Measurements from ENCODE around the gene NTM. TPM values are rescaled to one million over a fixed set of nuclear protein-coding genes. Genes with fewer than 3 reads are reported as not detected.

NTM gene
- total RNA-seq, 4 donors from 2014 or later: 3.6 to 11.8 (median 7.8) TPM

- H3K36me3 ChIP-seq: no peaks in the 10 kb centered on the region
- no peak for TF ChIP-seq CTCF (IDR thresholded peaks at IDR 0.05)
- no peak for TF ChIP-seq POLR2AphosphoS5 (IDR thresholded peaks at IDR 0.05)
- no peak for TF ChIP-seq EP300 (IDR thresholded peaks at IDR 0.05)
- no peak for TF ChIP-seq POLR2A (IDR thresholded peaks at IDR 0.05)
- no peak for ATAC-seq
- H3K9me3 ChIP-seq: no peaks in the 10 kb centered on the region
- no peak overlapping the region for H3K27ac ChIP-seq
- peaks cover 37% of the 10 kb centered on the region for H3K27me3 ChIP-seq
- 60% methylated on average over 2 of the region's 2 CpGs; no CpG with 5 or more reads in 1 of the 2 donors for WGBS, 2 donors (ENCODE audit: low coverage in 1 of 2)
- H3K4me3 ChIP-seq: no peak overlapping the region
- no peaks in the 10 kb centered on the region for H3K4me1 ChIP-seq
Observed at GRCh38 chr11:131476266-131476665, 105.9 kb downstream of the NTM start.

GRCh38 chr11:131478341-131478740 lies 107.9 kb downstream of the NTM start:
- H3K9me3 ChIP-seq: no peaks in the 10 kb centered on the region
- WGBS, 2 donors (ENCODE audit: low coverage in 1 of 2): 75 to 82% methylated on average over 1 to 2 of the region's 2 CpGs
- ATAC-seq: no peak

GRCh38 chr11:131481303-131481702 lies 110.9 kb downstream of the NTM start:
- WGBS, 2 donors (ENCODE audit: low coverage in 1 of 2): 70 to 75% methylated on average over 3 of the region's 3 CpGs
- H3K4me3 ChIP-seq: no peak overlapping the region

More at GRCh38 chr11:131478341-131478740, 107.9 kb downstream of the NTM start:
- Histone ChIP-seq H3K27ac (no peak overlapping the region), H3K4me1 (no peaks in the 10 kb centered on the region), H3K36me3 (no peaks in the 10 kb centered on the region), H3K4me3 (no peak overlapping the region), H3K27me3 (peaks cover 22% of the 10 kb centered on the region)
- TF ChIP-seq POLR2A (IDR thresholded peaks at IDR 0.05): no peak
- no peak for TF ChIP-seq EP300 (IDR thresholded peaks at IDR 0.05)
- TF ChIP-seq POLR2AphosphoS5 (IDR thresholded peaks at IDR 0.05): no peak

GRCh38 chr11:131481971-131482370 lies 111.6 kb downstream of the NTM start:
- no peak for TF ChIP-seq CTCF (IDR thresholded peaks at IDR 0.05)
- TF ChIP-seq POLR2A (IDR thresholded peaks at IDR 0.05): no peak
- TF ChIP-seq POLR2AphosphoS5 (IDR thresholded peaks at IDR 0.05): no peak
- TF ChIP-seq EP300 (IDR thresholded peaks at IDR 0.05): no peak
- no peak overlapping the region for H3K27ac ChIP-seq
- H3K27me3 ChIP-seq: peaks cover 7% of the 10 kb centered on the region
- H3K9me3 ChIP-seq: no peaks in the 10 kb centered on the region
- WGBS, 2 donors (ENCODE audit: low coverage in 1 of 2): 77 to 100% methylated on average over 1 to 3 of the region's 3 CpGs
- H3K4me3 ChIP-seq: no peak overlapping the region
- no peak for ATAC-seq
- no peaks in the 10 kb centered on the region for H3K4me1 ChIP-seq
- H3K36me3 ChIP-seq: no peaks in the 10 kb centered on the region

More at GRCh38 chr11:131481303-131481702, 110.9 kb downstream of the NTM start:
- peaks cover 7% of the 10 kb centered on the region for H3K27me3 ChIP-seq
- ATAC-seq: peak; percentile 80
- H3K4me1 ChIP-seq: no peaks in the 10 kb centered on the region
- no peaks in the 10 kb centered on the region for H3K36me3 ChIP-seq
- no peaks in the 10 kb centered on the region for H3K9me3 ChIP-seq
- no peak for TF ChIP-seq POLR2AphosphoS5 (IDR thresholded peaks at IDR 0.05)
- no peak for TF ChIP-seq EP300 (IDR thresholded peaks at IDR 0.05)
- no peak for TF ChIP-seq POLR2A (IDR thresholded peaks at IDR 0.05)
- no peak for TF ChIP-seq CTCF (IDR thresholded peaks at IDR 0.05)
- no peak overlapping the region for H3K27ac ChIP-seq

- no peaks in the 10 kb centered on the region for H3K4me1 ChIP-seq
- ATAC-seq: no peak
- 86% methylated on average over 1 to 7 of the region's 7 CpGs for WGBS, 2 donors (ENCODE audit: low coverage in 1 of 2)
Observed at GRCh38 chr11:131483453-131483852, 113.0 kb downstream of the NTM start.

More at GRCh38 chr11:131483453-131483852, 113.0 kb downstream of the NTM start:
- TF ChIP-seq CTCF (IDR thresholded peaks at IDR 0.05) (no peak), POLR2A (IDR thresholded peaks at IDR 0.05) (no peak), POLR2AphosphoS5 (IDR thresholded peaks at IDR 0.05) (no peak), EP300 (IDR thresholded peaks at IDR 0.05) (no peak)
- H3K36me3 ChIP-seq: no peaks in the 10 kb centered on the region
- H3K4me3 ChIP-seq: no peak overlapping the region
- H3K27me3 ChIP-seq: peaks cover 2% of the 10 kb centered on the region
- H3K27ac ChIP-seq: no peak overlapping the region
- H3K9me3 ChIP-seq: no peaks in the 10 kb centered on the region
